BLaER1 (cell line): Measurements from ENCODE around the gene TNKS2.
"Not testable (repeated sequence)": the region's sequence is repeated elsewhere in the genome, so short reads cannot be mapped to it uniquely, and the experiment has no call there.

Experiments
- H3K27ac ChIP-seq: shearing (Covaris generic); formaldehyde crosslinking; 2 replicates; pipeline ENCODE4 v1.8.1; 2022
- H3K27me3 ChIP-seq: shearing (Covaris generic); formaldehyde crosslinking; 2 replicates; pipeline ENCODE4 v1.8.1; 2022
- H3K36me3 ChIP-seq: shearing (Covaris generic); formaldehyde crosslinking; 2 replicates; pipeline ENCODE4 v1.8.1; 2022
- H3K4me1 ChIP-seq: shearing (Covaris generic); formaldehyde crosslinking; 2 replicates; pipeline ENCODE4 v1.8.1; 2022
- H3K4me2 ChIP-seq: shearing (Covaris generic); formaldehyde crosslinking; 2 replicates; pipeline ENCODE4 v1.8.1; 2022
- H3K4me3 ChIP-seq: shearing (Covaris generic); formaldehyde crosslinking; 2 replicates; pipeline ENCODE4 v1.8.1; 2022
- H3K9ac ChIP-seq: shearing (Covaris generic); formaldehyde crosslinking; 2 replicates; pipeline ENCODE4 v1.8.1; 2022
- H3K9me3 ChIP-seq: shearing (Covaris generic); formaldehyde crosslinking; 2 replicates; pipeline ENCODE4 v1.8.1; 2022
- H4K20me1 ChIP-seq: shearing (Covaris generic); formaldehyde crosslinking; 2 replicates; pipeline ENCODE4 v1.8.1; 2022
- Cebpa-rat ChIP-seq: shearing (Covaris generic); IDR thresholded peaks from 2 replicates; pipeline ENCODE4 v1.8.1; 2022

TNKS2 gene

DNA sequence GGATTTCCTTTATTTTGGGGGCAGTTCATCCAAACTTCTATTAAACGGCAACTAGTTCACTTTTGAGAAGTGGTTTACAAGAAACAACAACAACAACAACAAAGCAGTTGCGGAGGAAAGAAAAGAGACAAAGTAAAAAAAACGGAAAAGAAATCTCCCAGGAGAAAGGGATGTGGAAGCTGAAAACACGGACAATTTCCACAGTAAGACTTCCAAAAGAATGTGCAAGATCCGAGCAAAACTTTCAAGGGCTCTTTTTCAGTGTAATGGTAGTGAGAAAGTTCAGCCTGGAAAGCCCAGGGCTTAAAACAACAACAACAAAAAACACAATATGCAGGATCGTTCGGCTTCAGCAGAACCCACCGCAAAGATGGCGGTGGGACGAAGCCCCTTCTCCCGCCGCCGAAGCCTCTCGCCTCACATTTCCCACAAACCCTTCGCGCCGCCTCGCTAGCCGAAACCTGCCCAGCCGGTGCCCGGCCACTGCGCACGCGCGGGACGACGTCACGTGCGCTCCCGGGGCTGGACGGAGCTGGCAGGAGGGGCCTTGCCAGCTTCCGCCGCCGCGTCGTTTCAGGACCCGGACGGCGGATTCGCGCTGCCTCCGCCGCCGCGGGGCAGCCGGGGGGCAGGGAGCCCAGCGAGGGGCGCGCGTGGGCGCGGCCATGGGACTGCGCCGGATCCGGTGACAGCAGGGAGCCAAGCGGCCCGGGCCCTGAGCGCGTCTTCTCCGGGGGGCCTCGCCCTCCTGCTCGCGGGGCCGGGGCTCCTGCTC, at the start of gene TNKS2:
TSS of gene TNKS2 (plus strand) at position 553 of the 775 bp plus-strand sequence. CDS start 265 bp downstream, outside the sequence.
- peaks cover 36% of the 10 kb centered on the region for H3K4me1 ChIP-seq
- TF ChIP-seq Cebpa-rat: no peak
- no peaks in the 10 kb centered on the region for H3K27me3 ChIP-seq
- peaks cover 40% of the 10 kb centered on the region for H4K20me1 ChIP-seq
- peaks cover 19% of the 10 kb centered on the region for H3K36me3 ChIP-seq
- peak within 1 kb of the TSS; percentile 97 for H3K4me3 ChIP-seq
- peak within 1 kb of the TSS; percentile 94 for H3K27ac ChIP-seq
- H3K4me2 ChIP-seq: peak within 1 kb of the TSS; percentile 93
- H3K9ac ChIP-seq: peak within 1 kb of the TSS; percentile 95
- H3K9me3 ChIP-seq: no peaks in the 10 kb centered on the region

DNA sequence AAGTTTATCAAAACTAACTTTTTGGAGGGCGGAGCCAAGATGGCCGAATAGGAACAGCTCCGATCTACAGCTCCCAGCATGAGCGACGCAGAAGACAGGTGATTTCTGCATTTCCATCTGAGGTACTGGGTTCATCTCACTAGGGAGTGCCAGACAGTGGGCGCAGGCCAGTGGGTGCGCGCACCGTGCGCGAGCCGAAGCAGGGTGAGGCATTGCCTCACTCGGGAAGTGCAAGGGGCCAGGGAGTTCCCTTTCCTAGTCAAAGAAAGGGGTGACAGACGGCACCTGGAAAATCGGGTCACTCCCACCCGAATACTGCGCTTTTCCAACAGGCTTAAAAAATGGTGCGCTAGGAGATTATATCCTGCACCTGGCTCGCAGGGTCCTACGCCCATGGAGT, 48.6 kb upstream of the TNKS2 start:
- not testable (repeated sequence) for H3K27ac ChIP-seq, H3K36me3 ChIP-seq, H3K9ac ChIP-seq, H3K4me2 ChIP-seq, H4K20me1 ChIP-seq, H3K4me1 ChIP-seq, H3K27me3 ChIP-seq, H3K9me3 ChIP-seq, H3K4me3 ChIP-seq

DNA sequence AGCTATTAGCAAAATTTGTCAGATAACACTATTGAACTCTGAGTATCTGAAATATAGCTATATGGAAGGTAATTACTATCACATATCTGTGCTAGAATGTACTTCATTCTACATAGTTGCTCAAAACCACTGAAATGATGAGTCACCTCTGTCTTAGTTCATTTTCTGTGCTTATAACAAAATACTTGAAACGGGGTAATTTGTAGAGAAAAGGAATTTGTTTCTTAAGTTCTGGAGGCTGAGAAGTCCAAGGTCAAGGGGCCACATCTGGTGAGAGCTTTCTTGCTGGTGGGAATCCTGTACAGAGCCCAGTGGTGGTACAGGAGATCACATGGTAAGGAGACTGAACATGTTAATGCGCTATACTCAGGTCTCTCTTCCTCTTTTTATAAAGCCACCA, 41.9 kb upstream of the TNKS2 start:
- H3K27me3 ChIP-seq: no peaks in the 10 kb centered on the region
- no peak for TF ChIP-seq Cebpa-rat
- H4K20me1 ChIP-seq: no peaks in the 10 kb centered on the region
- H3K4me1 ChIP-seq: peaks cover under 1% of the 10 kb centered on the region; the same call in 1 of the 2 replicates
- no peak overlapping the region for H3K4me3 ChIP-seq
- no peaks in the 10 kb centered on the region for H3K9me3 ChIP-seq
- no peak overlapping the region for H3K9ac ChIP-seq
- no peak overlapping the region for H3K27ac ChIP-seq
- H3K4me2 ChIP-seq: no peak overlapping the region
- no peaks in the 10 kb centered on the region for H3K36me3 ChIP-seq

DNA sequence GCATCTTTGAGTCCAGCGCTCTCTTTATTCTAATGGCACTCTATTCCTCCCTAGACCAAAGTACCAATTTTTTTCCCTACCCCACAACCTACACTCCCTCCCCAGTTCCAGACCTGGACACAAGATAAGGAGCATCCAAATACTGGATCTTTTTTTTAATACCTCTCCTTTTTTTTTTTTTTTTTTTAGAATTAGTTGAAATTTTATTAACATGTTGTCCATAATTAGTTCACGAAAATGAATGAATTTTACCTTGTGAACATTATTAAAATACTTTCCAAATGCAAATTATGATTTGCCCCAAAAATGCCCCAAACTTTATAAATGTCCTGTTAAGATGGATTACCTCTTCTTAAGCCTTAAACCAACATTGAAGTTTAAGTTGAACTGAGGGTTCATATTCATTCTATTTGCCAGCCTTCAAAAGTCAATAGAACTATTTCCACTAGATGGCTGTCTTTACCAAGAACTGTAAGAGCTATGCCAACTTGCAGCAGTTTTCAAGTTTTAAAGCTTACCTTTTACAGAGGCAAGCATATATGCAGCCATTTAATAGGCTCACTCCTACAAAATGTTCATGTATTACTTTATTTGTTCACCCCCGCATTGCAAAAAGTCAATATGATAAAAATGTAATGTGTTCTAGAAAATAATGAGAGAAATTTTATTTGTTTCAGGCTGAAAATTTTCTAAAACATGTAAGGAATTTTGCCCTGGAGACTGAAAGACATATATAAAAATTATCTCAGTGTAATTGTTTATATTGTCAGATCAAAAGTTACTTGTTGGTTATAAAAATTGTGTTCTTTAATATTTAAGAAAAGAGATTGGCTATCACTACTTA, 39.7 kb upstream of the TNKS2 start:
- Histone ChIP-seq H3K27me3 (no peaks in the 10 kb centered on the region), H3K36me3 (no peaks in the 10 kb centered on the region), H3K9me3 (no peaks in the 10 kb centered on the region), H3K9ac (no peak overlapping the region), H4K20me1 (no peaks in the 10 kb centered on the region), H3K4me3 (no peak overlapping the region), H3K4me2 (no peak overlapping the region), H3K4me1 (peaks cover 10% of the 10 kb centered on the region; the same call in 1 of the 2 replicates), H3K27ac (no peak overlapping the region)
- no peak for TF ChIP-seq Cebpa-rat

DNA sequence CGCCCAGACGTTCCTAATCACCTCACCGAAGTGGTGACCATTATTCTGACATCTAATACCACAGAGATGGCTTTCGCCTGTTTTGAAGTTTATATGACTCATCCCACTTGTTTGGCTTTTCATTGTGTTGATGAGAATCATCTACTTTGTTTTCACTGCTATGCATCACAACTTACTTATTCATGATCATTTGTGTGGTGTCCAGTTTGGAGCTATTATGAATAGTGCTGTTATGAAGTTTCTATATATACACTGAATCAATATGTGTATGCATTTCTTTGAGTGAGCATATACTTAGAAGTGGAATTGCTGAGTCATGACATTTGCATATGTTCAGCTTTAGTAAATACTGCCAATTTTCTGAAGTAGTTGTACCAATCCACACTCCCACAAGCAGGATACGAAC, 38.6 kb upstream of the TNKS2 start:
- Histone ChIP-seq H4K20me1 (no peaks in the 10 kb centered on the region), H3K36me3 (no peaks in the 10 kb centered on the region), H3K4me3 (no peak overlapping the region), H3K27me3 (no peaks in the 10 kb centered on the region), H3K9me3 (no peaks in the 10 kb centered on the region), H3K9ac (no peak overlapping the region), H3K4me1 (peaks cover 10% of the 10 kb centered on the region; the same call in 1 of the 2 replicates), H3K27ac (no peak overlapping the region), H3K4me2 (no peak overlapping the region)
- no peak for TF ChIP-seq Cebpa-rat

DNA sequence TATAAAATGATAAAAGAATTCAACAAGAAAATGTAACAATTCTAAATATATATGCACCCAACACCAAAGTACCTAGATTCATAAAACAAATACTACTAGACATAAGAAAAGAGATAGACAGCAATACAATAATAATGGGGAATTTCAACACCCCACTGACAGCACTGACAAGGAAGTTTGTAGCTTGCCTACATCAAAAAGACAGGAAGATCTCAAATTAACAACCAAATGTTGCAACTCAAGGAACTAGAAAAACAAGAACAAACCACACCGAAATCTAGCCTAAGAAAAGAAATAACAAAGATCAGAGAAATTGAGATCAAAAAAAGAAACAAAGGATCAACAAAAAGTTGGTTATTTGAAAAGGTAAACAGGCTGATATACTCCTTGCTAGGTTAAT, 36.5 kb upstream of the TNKS2 start:
- Histone ChIP-seq H3K27me3 (no peaks in the 10 kb centered on the region), H3K36me3 (no peaks in the 10 kb centered on the region), H3K4me2 (no peak overlapping the region), H3K9ac (no peak overlapping the region), H3K4me3 (no peak overlapping the region), H4K20me1 (no peaks in the 10 kb centered on the region), H3K9me3 (no peaks in the 10 kb centered on the region), H3K27ac (no peak overlapping the region), H3K4me1 (peaks cover 10% of the 10 kb centered on the region; the same call in 1 of the 2 replicates)
- TF ChIP-seq Cebpa-rat: no peak

DNA sequence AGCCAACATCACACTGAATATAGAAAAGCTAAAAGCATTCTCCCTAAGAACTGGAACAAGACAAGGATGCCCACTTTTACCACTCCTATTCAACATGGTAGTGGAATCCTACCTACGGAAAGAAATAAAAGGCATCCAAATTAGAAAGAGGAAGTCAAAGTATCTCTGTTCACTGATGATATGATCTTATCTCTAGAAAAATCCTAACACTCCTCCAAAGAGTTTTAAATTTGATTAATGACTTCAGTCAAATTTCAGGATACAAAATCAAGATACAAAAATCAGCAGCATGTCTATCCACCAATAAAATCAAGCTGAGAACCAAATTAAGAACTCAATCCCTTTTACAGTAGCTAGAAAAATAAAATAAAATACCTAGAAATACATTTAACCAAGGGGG, 35.3 kb upstream of the TNKS2 start:
- no peak overlapping the region for H3K4me2 ChIP-seq
- no peaks in the 10 kb centered on the region for H3K36me3 ChIP-seq
- no peaks in the 10 kb centered on the region for H3K9me3 ChIP-seq
- no peak overlapping the region for H3K9ac ChIP-seq
- H3K27me3 ChIP-seq: no peaks in the 10 kb centered on the region
- TF ChIP-seq Cebpa-rat: no peak
- peaks cover 10% of the 10 kb centered on the region; the same call in 1 of the 2 replicates for H3K4me1 ChIP-seq
- H3K27ac ChIP-seq: no peak overlapping the region
- H3K4me3 ChIP-seq: no peak overlapping the region
- H4K20me1 ChIP-seq: no peaks in the 10 kb centered on the region

DNA sequence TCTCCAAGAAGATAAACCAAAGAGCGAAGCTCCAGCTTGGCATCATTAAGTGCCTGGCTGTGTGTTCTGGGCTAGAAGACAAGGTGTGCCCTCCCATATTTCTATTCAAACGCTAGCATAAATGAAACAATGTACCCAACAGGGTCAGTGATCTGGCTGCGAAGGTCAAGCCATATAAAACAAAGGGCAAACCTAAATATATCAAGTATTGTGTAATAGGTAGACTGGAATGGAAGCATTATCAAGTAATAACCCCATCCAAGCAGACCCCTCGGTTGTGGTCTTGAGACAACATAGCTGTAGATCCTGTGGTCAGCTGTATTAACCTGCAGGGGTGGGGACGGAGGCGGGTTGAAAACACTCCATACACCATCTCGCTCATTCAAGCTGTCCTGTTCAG, 31.6 kb upstream of the TNKS2 start:
- H3K27ac ChIP-seq: no peak overlapping the region
- H3K4me3 ChIP-seq: no peak overlapping the region
- H3K9me3 ChIP-seq: no peaks in the 10 kb centered on the region
- H3K36me3 ChIP-seq: no peaks in the 10 kb centered on the region
- H3K4me2 ChIP-seq: no peak overlapping the region
- peaks cover 5% of the 10 kb centered on the region; the same call in 1 of the 2 replicates for H3K4me1 ChIP-seq
- H4K20me1 ChIP-seq: no peaks in the 10 kb centered on the region
- H3K9ac ChIP-seq: no peak overlapping the region
- H3K27me3 ChIP-seq: no peaks in the 10 kb centered on the region
- TF ChIP-seq Cebpa-rat: peak; percentile 50; the same call in 1 of the 2 replicates

DNA sequence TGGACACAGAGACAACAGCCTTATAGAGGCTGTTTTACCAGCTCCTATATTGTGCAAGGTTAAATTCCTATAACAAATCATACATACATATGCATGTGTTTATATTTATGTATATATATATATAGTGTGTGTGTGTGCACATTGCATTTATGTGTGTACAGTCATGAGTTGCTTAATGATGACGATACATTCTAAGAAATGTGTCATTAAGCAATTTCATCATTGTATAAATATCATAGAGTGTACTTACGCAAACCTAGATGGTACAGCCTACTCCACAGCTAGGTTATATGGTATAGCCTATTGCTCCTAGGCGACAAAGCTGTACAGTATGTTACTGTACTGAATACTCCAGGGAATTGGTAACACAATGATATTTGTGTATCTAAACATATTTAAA, 30.1 kb upstream of the TNKS2 start:
- H3K4me3 ChIP-seq: no peak overlapping the region
- H4K20me1 ChIP-seq: no peaks in the 10 kb centered on the region
- TF ChIP-seq Cebpa-rat: no peak
- no peaks in the 10 kb centered on the region for H3K4me1 ChIP-seq
- no peaks in the 10 kb centered on the region for H3K27me3 ChIP-seq
- no peaks in the 10 kb centered on the region for H3K9me3 ChIP-seq
- no peak overlapping the region for H3K9ac ChIP-seq
- H3K36me3 ChIP-seq: no peaks in the 10 kb centered on the region
- H3K4me2 ChIP-seq: no peak overlapping the region
- H3K27ac ChIP-seq: no peak overlapping the region

DNA sequence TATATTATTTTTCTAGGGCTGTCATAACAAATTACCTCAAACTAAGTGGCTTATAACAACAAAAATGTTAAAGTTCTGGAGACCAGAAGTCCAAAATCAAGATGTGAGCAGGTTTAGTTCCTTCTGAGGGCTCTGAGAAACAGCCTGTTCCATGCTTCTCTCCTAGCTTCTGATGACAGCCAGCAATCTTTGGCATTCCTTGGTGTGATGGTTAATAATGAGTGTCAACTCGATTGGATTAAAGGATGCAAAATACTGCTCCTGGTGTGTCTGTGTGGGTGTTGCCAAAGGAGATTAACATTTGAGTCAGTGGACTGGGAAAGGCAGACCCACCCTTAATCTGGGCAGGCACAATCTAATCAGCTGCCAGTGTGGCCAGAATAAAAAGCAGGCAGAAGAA, 26.3 kb upstream of the TNKS2 start:
- H3K4me3 ChIP-seq: no peak overlapping the region
- H3K27me3 ChIP-seq: no peaks in the 10 kb centered on the region
- H3K36me3 ChIP-seq: no peaks in the 10 kb centered on the region
- no peak overlapping the region for H3K4me2 ChIP-seq
- no peaks in the 10 kb centered on the region for H3K4me1 ChIP-seq
- no peak for TF ChIP-seq Cebpa-rat
- H4K20me1 ChIP-seq: no peaks in the 10 kb centered on the region
- no peak overlapping the region for H3K27ac ChIP-seq
- H3K9ac ChIP-seq: no peak overlapping the region
- H3K9me3 ChIP-seq: no peaks in the 10 kb centered on the region
